ENCODE results near the gene SSC5D. TPM values are rescaled to one million over a fixed set of nuclear protein-coding genes. Genes with fewer than 3 reads are reported as not detected.

Gene SSC5D
- total and polyA plus RNA-seq, 8 donors: 0.60 to 5.3 (median 1.4) TPM

- Histone ChIP-seq H3K36me3 (no peaks in the 10 kb centered on the region), H3K4me3 (no peak overlapping the region), H3K4me1 (no peaks in the 10 kb centered on the region), H3K9me3 (no peaks in the 10 kb centered on the region), H3K27me3 (no peaks in the 10 kb centered on the region), H3K27ac (no peak overlapping the region)
- 42 to 46% methylated on average over 9 of the region's 9 CpGs for WGBS, 2 donors
- no peak for ATAC-seq
- intact Hi-C loops (cut with DNase I): no loop called here
- FAIRE-seq: no peak
- DNase-seq: no peak
- no peak for TF ChIP-seq CTCF (IDR thresholded peaks at IDR 0.05)
Measured at GRCh38 chr19:55566823-55567222, 78.6 kb downstream of the SSC5D start.

DNA sequence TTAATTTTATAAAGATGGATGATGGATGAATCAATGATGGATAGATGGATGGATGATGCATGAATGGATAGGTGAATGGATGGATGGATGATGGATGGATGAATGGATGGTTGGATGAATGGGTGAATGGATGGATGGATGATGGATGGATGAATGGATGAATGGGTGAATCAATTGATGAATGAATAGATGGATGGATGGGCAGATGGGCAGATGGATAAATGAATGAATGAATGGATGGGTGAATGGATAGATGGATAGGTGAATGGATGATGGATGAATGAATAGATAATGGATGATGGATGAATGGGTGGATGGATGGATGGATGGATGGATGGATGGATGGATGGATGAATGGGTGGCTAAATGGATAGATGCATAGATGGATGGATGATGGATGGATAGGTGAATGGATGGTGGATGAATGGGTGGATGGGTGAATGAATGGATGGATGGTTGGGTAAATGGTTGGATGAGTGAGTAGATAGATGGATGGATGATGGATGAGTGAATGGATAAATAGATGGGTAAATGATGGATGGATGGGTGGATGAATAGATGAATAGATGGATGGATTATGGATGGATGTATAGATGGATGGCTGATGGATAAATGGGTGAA lies 79.6 kb downstream of the SSC5D start:
- H3K27me3 ChIP-seq: no peaks in the 10 kb centered on the region
- ATAC-seq: no peak
- no peaks in the 10 kb centered on the region for H3K9me3 ChIP-seq
- no peak for FAIRE-seq
- H3K4me1 ChIP-seq: no peaks in the 10 kb centered on the region
- H3K4me3 ChIP-seq: no peak overlapping the region
- no peak overlapping the region for H3K27ac ChIP-seq
- TF ChIP-seq CTCF (IDR thresholded peaks at IDR 0.05): no peak
- no peaks in the 10 kb centered on the region for H3K36me3 ChIP-seq
- intact Hi-C loops (cut with DNase I): no loop called here
- DNase-seq: no peak

Other genes with a start within 250 kb of the SSC5D start
- gene PPP6R1, start 229.4 kb upstream of the SSC5D start, total RNA-seq: 10 to 100 TPM; 15.3 to 31.4 (median 18.9) TPM
- gene PPP6R1, start 229.4 kb upstream of the SSC5D start, polyA plus RNA-seq: 10 to 100 TPM; 27.0 to 33.1 TPM
- 10 to 100 TPM in 4 of 6 donors, 1 to 10 TPM in 2; 7.0 to 16.6 (median 12.3) TPM for gene HSPBP1, start 208.3 kb upstream of the SSC5D start, total RNA-seq
- 10 to 100 TPM; 26.4 to 29.5 TPM for gene HSPBP1, start 208.3 kb upstream of the SSC5D start, polyA plus RNA-seq
- 1 to 10 TPM in 3 of 6 donors, under 1 TPM in 3; 0.46 to 2.5 (median 1.1) TPM for gene BRSK1, start 204.4 kb upstream of the SSC5D start, total RNA-seq
- gene BRSK1, start 204.4 kb upstream of the SSC5D start, polyA plus RNA-seq: 1 to 10 TPM; 4.8 to 9.2 TPM
- 1 to 10 TPM in 1 of 6 donors, under 1 TPM in 2, not detected in 3; 0.32 to 1.3 (median 0.83) TPM for gene TMEM150B, start 163.1 kb upstream of the SSC5D start, total RNA-seq
- gene TMEM150B, start 163.1 kb upstream of the SSC5D start, polyA plus RNA-seq: under 1 TPM in 1 of 2 donors, not detected in 1; 0.14 TPM
- 10 to 100 TPM in 2 of 6 donors, 1 to 10 TPM in 4; 4.3 to 12.6 (median 6.9) TPM for gene KMT5C, start 148.6 kb upstream of the SSC5D start, total RNA-seq
- gene KMT5C, start 148.6 kb upstream of the SSC5D start, polyA plus RNA-seq: 10 to 100 TPM; 22.3 to 27.4 TPM
- under 1 TPM in 1 of 6 donors, not detected in 5; 0.62 TPM for gene COX6B2, start 133.7 kb upstream of the SSC5D start, total RNA-seq
- gene COX6B2, start 133.7 kb upstream of the SSC5D start, polyA plus RNA-seq: under 1 TPM; 0.28 to 0.42 TPM
- gene GARIN5B, start 125.2 kb upstream of the SSC5D start, total RNA-seq: not detected
- gene GARIN5B, start 125.2 kb upstream of the SSC5D start, polyA plus RNA-seq: not detected
- gene IL11, start 118.0 kb upstream of the SSC5D start, total RNA-seq: under 1 TPM in 3 of 6 donors, not detected in 3; 0.20 to 0.41 (median 0.37) TPM
- under 1 TPM; 0.16 to 0.19 TPM for gene IL11, start 118.0 kb upstream of the SSC5D start, polyA plus RNA-seq
- not detected for gene TMEM190, start 111.6 kb upstream of the SSC5D start, total RNA-seq
- gene TMEM190, start 111.6 kb upstream of the SSC5D start, polyA plus RNA-seq: under 1 TPM in 1 of 2 donors, not detected in 1; 0.45 TPM
- 10 to 100 TPM; 14.7 to 32.7 (median 21.3) TPM for gene TMEM238, start 104.1 kb upstream of the SSC5D start, total RNA-seq
- gene TMEM238, start 104.1 kb upstream of the SSC5D start, polyA plus RNA-seq: under 1 TPM; 0.42 TPM
- gene RPL28, start 102.5 kb upstream of the SSC5D start, total RNA-seq: 1,000 to 10,000 TPM in 1 of 6 donors, 100 to 1,000 TPM in 5; 420 to 1,198 (median 819) TPM
- 1,000 to 10,000 TPM in 1 of 2 donors, 100 to 1,000 TPM in 1; 738 to 1,109 TPM for gene RPL28, start 102.5 kb upstream of the SSC5D start, polyA plus RNA-seq
- 1 to 10 TPM; 2.0 to 7.3 (median 5.1) TPM for gene UBE2S, start 80.6 kb upstream of the SSC5D start, total RNA-seq
- 1 to 10 TPM; 3.6 to 5.0 TPM for gene UBE2S, start 80.6 kb upstream of the SSC5D start, polyA plus RNA-seq
- gene SHISA7, start 45.1 kb upstream of the SSC5D start, total RNA-seq: under 1 TPM in 3 of 6 donors, not detected in 3; 0.05 to 0.16 (median 0.06) TPM
- gene SHISA7, start 45.1 kb upstream of the SSC5D start, polyA plus RNA-seq: under 1 TPM; 0.04 to 0.33 TPM
- 10 to 100 TPM; 13.0 to 23.9 (median 20.9) TPM for gene ISOC2, start 26.8 kb upstream of the SSC5D start, total RNA-seq
- gene ISOC2, start 26.8 kb upstream of the SSC5D start, polyA plus RNA-seq: 10 to 100 TPM; 38.3 to 43.9 TPM
- gene C19orf85, start 23.7 kb upstream of the SSC5D start, total RNA-seq: not detected
- not detected for gene C19orf85, start 23.7 kb upstream of the SSC5D start, polyA plus RNA-seq
- 1 to 10 TPM; 3.4 to 6.2 (median 4.1) TPM for gene ZNF628, start 11.8 kb upstream of the SSC5D start, total RNA-seq
- gene ZNF628, start 11.8 kb upstream of the SSC5D start, polyA plus RNA-seq: 1 to 10 TPM; 2.6 to 7.8 TPM
- 10 to 100 TPM in 1 of 6 donors, 1 to 10 TPM in 5; 5.8 to 10.1 (median 7.5) TPM for gene NAT14, start 3.2 kb upstream of the SSC5D start, total RNA-seq
- gene NAT14, start 3.2 kb upstream of the SSC5D start, polyA plus RNA-seq: 10 to 100 TPM; 27.9 to 32.4 TPM
- gene SBK2, start 48.7 kb downstream of the SSC5D start, total RNA-seq: under 1 TPM in 1 of 6 donors, not detected in 5; 0.43 TPM
- under 1 TPM; 0.28 to 0.46 TPM for gene SBK2, start 48.7 kb downstream of the SSC5D start, polyA plus RNA-seq
- gene SBK3, start 57.1 kb downstream of the SSC5D start, total RNA-seq: under 1 TPM in 2 of 6 donors, not detected in 4; 0.19 to 0.28 TPM
- under 1 TPM; 0.11 to 0.16 TPM for gene SBK3, start 57.1 kb downstream of the SSC5D start, polyA plus RNA-seq
- 10 to 100 TPM in 1 of 6 donors, 1 to 10 TPM in 5; 6.5 to 12.7 (median 9.2) TPM for gene ZNF579, start 92.4 kb downstream of the SSC5D start, total RNA-seq
- gene ZNF579, start 92.4 kb downstream of the SSC5D start, polyA plus RNA-seq: 10 to 100 TPM; 11.6 to 16.1 TPM
- 10 to 100 TPM in 2 of 6 donors, 1 to 10 TPM in 4; 6.8 to 12.1 (median 8.9) TPM for gene FIZ1, start 111.1 kb downstream of the SSC5D start, total RNA-seq
- gene FIZ1, start 111.1 kb downstream of the SSC5D start, polyA plus RNA-seq: 10 to 100 TPM; 12.6 TPM
- 10 to 100 TPM; 17.1 to 37.0 (median 33.1) TPM for gene ZNF524, start 111.9 kb downstream of the SSC5D start, total RNA-seq
- 10 to 100 TPM; 26.7 to 79.4 TPM for gene ZNF524, start 111.9 kb downstream of the SSC5D start, polyA plus RNA-seq
- gene ZNF865, start 117.2 kb downstream of the SSC5D start, total RNA-seq: 1 to 10 TPM; 6.6 to 9.0 (median 7.8) TPM
- 1 to 10 TPM; 5.7 to 9.7 TPM for gene ZNF865, start 117.2 kb downstream of the SSC5D start, polyA plus RNA-seq
- gene ZNF784, start 136.1 kb downstream of the SSC5D start, total RNA-seq: 1 to 10 TPM; 3.7 to 5.8 (median 4.6) TPM
- gene ZNF784, start 136.1 kb downstream of the SSC5D start, polyA plus RNA-seq: 10 to 100 TPM; 10.3 to 12.9 TPM
- gene ZNF580, start 152.6 kb downstream of the SSC5D start, total RNA-seq: 10 to 100 TPM; 12.7 to 24.3 (median 17.6) TPM
- gene ZNF580, start 152.6 kb downstream of the SSC5D start, polyA plus RNA-seq: 10 to 100 TPM; 35.0 to 40.5 TPM
- gene ZNF581, start 155.2 kb downstream of the SSC5D start, total RNA-seq: 10 to 100 TPM; 12.9 to 23.2 (median 16.9) TPM
- gene ZNF581, start 155.2 kb downstream of the SSC5D start, polyA plus RNA-seq: 10 to 100 TPM; 13.8 to 16.6 TPM
- gene CCDC106, start 159.8 kb downstream of the SSC5D start, total RNA-seq: 1 to 10 TPM; 3.2 to 6.2 (median 5.0) TPM
- 10 to 100 TPM; 20.7 to 22.8 TPM for gene CCDC106, start 159.8 kb downstream of the SSC5D start, polyA plus RNA-seq
- 10 to 100 TPM; 38.4 to 97.0 (median 58.8) TPM for gene U2AF2, start 166.6 kb downstream of the SSC5D start, total RNA-seq
- gene U2AF2, start 166.6 kb downstream of the SSC5D start, polyA plus RNA-seq: 100 to 1,000 TPM in 1 of 2 donors, 10 to 100 TPM in 1; 74.8 to 113 TPM
- 100 to 1,000 TPM in 1 of 6 donors, 10 to 100 TPM in 5; 64.9 to 102 (median 84.6) TPM for gene EPN1, start 186.8 kb downstream of the SSC5D start, total RNA-seq
- 10 to 100 TPM; 38.4 to 76.8 TPM for gene EPN1, start 186.8 kb downstream of the SSC5D start, polyA plus RNA-seq
- gene NLRP9, start 250.0 kb downstream of the SSC5D start, total RNA-seq: under 1 TPM in 2 of 6 donors, not detected in 4; 0.09 to 0.12 TPM
- gene NLRP9, start 250.0 kb downstream of the SSC5D start, polyA plus RNA-seq: under 1 TPM; 0.04 to 0.05 TPM